Measurements from ENCODE around the gene ESPN.

ESPN gene

DNA sequence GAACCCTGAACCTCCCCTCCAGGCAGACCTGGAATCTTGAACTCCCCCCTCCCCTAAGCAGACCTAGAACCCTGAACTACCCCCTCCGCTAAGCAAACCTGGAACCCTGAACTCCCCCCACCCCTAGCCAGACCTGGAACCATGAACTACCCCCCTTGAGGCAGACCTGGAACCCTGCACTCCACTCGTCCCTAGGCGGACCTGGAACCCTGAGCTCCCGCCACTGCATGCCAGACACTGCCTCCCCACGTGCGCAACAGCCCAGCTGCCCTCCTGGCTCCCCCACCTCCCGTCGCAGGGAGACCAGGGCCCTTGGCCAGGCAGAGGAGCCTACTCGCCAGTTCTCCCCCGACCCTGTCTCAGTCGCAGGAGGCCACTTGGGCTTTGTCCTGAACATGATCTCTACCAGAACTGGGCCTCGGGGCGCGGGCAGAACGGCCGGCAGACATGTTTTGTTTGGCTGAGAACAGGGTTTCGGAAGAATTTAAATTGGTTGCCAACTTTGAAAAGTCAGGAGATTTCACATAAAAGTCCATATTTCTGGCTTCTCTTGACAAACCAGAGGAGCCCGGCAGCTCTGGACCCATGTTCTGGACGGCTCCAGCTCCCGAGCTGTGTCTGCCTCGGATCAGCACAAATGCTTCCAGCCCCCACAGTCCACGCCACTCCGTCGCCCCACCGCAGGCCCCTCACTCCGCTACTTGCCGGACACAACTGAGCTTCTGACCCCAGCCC is 76.1 kb downstream of the ESPN start:
- no peak for DNase-seq

DNA sequence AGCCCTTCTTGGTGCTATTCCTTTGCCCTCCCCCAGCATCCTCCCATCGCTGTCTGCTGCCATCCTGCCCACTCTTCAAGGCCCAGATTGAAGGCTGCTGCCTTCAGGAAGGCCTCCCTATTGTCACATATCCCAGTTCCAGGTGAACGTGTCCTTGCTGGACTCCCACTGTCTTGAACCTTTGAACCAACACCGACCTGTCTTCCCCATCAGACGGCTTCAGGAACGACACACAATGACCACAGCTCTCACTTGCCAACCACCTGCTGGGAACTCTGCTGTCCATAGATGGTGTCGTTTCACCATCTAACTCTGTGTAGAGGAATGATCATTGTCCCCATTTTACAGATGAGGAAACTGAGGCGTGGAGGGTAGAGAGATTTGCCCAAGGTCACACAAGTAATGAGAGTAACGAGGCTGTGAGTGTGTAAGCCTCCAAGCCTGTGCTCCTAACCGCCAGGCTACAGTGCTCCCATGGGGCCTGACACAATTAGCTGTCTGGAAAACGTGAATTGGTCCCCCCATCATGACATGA is 76.8 kb downstream of the ESPN start:
- DNase-seq = no peak

DNA sequence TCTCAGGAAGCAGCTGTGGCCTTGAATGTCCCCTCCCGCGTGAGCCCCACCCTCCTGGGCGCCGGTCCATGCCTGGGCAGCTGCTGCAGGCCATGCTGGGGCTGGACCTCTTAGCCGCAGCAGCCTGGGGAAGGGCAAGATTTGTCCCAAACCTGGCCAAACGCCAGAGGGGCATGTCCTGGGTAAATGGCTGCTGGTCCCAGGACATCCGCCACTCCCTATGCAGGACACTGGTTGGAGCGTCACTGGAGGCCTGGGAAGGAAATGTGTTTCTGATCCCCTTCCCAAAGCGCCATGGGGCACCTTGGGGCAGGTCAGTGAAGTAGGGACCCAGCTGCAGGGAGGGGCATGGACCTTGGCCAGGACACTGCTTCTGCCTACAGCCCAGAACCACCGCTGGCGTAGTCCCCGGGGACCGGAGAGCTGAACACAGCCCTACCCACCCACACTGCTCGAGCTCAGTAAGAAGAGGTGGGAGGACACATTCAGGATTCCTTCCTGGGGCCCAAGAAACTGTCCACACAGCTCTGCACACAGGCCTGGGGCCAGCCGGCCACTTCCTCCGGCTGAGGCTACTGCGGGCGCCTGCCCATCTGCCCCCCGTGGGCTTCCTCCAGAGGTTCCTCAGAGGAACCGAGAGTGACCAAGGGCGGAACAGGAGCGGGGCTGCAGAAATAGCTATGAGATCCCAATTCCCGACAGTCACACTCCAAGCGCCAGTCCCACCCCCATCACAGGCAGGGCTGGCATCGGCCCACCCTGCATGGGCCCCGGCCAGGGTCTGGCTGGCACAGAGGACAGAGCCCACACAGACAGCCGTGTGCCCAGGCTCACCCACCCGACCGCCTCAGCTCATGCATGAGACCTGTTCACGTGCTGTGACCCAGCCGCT is 77.7 kb downstream of the ESPN start:
- DNase-seq = no peak

DNA sequence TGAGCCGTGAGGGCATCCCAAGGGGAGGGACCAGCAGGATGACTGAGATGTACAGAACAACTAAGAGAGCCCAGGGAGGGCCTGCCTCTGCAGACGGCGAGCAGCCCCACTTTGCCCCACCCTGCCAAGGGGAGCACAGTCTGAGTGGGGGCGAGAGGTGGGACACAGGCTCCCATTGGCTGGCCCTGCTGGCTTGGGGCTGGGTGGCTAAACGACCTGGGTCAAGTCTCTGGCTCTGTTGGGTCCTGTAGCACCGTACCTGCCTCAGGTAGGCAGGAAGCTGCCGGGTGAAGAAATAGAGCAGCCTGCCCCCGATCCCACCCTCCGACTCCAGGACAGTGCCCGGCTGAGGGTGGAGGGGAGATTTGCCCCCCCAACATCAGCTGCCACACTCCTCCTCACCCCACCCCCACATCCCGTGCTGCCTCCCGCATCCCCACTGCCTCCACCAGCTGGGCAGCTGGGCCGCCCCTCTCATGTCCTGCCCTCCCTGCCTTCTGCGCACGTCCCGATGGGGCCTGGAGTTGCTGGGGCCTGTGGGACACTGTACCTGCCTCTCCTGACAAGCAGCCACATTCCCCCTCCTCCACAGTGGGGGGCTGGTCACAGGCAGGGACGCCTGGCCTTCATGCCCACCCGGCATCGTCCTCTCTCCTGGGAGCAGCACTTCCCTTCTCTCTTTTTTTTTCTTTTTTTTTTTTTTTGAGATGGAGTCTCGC is 79.5 kb downstream of the ESPN start:
- no peak for DNase-seq

DNA sequence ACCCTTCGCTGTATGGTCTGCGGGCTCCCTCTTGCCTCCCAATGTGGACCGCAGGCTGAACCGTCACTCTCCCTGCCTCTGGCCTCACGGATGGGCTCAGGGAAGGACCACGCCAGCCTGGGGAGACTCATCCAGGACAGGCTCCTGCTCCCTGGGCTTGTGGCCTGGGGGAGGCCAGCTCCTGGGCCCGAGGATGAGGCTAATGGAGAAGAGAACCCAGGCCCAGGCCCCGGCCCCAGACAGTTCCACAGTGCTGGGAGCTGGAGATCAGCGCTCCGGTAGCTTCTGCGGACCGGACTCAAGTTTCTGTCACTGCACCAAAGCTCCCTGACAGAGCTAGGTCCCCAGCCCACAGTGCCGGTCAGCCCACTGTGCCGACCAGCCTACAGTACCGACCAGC is 80.3 kb downstream of the ESPN start:
- DNase-seq = no peak

DNA sequence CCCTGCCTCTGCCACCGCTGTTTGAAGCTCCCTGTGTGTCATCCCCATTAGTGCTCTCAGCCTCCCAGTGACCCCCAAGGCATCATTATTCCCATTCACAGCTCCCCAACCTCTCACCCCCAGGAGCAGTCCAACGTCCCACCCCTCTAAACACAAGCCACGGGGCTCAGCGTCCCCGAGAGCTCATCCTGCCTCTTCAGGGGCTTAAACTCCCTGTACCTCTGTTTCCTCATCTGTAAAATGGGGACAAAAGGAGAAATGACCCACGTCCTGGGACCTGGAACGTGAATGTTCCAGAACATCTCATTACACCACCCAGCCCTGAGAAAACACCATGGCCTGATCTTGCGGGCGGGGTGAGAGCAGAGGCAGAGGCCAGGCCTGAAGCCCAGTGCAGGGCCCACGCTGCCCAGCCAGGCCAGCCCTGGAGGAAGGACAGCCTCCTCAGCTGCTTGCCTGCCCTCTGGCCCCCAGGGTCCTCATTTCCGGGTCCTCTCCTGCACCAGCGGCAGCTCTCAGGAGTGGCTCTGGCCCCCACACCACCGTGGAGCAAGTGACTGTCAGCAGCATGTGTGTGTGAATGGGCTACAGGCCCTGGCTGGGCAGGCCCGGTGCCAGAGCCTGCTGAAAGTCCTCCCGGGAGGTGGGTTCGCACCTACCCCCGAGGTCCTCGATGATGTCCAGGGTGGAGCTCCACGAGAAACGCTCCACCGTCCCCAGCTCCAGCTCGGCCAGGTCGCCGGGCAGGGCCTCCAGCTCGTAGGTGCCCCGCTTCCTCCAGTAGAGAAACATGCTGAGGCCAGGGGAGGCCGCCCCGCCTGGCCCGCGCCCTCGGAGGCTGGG is 81.0 kb downstream of the ESPN start:
- DNase-seq = no peak

DNA sequence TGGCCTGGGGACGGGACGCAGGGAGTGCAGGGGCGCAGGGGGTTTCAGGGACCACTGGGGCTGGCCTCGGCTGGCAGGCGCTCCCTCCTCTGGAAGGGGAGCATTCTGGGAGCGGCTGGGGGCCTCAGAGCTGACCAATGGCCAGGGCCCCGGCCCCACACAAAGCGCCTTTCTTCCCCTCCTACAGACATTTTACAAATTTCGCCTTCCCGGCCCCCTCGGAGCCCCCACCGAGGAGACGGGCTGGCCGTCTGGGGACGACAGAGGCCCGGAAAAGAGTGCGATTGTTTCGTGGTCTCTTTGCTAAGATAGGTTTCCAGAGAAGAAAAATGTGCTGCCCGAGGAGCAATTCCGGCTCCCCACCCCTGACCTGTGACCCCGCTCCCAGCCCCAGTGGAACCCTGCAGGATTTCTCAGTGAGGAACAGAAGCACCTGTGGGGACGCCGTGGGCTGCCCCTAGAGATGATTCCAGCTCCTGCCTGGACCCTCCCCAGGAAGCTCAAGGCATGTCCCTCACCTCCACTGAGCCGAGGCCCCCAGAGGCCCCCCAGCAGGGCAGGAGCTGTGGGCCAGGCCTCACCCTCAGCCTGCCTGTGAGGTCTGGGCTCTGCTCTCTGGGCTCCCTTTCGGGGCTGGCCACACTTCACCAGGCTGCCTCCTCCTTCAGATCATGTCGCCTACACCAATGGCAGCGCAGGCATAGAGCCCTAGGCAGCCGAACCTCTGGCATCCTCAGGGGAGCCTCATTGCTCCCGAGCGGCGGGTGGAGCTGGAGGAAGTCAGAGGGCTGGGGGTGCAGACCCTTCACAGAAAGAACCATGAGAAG is 81.8 kb downstream of the ESPN start:
- no peak for DNase-seq

DNA sequence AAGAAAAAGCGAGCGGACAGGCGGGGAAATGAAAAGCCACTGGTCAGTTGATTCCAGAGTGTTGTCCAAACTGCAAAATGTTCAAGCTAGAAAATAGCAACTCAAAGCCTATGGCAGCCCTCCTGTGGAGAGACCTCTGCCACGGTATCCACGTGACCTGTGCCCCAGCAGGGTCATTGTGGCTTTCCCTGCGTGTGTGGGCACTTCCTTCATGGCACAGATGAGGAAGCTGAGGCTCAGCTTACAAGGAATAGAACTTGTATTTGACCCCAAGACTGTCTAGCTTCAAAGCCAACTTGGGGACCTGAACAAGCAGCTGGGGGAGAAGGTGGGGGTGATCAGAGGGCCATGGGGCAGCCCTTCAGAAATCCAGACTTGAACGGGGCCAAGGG is 82.5 kb downstream of the ESPN start:
- no peak for DNase-seq

DNA sequence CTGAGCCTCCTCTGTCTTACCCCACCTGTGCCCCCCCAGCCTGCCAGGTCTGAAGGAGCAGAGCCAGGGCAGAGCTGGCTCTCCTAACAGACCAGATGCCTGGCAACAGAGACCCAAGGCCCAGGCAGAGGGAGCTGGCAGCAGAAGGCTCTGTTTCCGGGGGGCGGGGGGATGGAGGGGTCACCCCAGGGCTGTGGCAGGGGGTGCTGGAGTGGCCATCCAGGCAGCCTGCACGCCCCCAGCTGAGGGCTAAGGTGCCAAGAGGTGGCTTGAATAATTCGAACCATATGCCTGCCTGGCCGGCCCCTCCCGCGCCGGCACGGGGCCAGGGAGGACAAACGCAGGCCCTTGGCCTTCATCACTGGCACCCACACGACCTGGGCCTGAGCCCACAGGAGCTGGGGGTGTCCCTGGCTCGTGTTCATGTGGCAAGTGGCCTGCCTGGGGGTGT is 82.9 kb downstream of the ESPN start:
- DNase-seq = no peak

DNA sequence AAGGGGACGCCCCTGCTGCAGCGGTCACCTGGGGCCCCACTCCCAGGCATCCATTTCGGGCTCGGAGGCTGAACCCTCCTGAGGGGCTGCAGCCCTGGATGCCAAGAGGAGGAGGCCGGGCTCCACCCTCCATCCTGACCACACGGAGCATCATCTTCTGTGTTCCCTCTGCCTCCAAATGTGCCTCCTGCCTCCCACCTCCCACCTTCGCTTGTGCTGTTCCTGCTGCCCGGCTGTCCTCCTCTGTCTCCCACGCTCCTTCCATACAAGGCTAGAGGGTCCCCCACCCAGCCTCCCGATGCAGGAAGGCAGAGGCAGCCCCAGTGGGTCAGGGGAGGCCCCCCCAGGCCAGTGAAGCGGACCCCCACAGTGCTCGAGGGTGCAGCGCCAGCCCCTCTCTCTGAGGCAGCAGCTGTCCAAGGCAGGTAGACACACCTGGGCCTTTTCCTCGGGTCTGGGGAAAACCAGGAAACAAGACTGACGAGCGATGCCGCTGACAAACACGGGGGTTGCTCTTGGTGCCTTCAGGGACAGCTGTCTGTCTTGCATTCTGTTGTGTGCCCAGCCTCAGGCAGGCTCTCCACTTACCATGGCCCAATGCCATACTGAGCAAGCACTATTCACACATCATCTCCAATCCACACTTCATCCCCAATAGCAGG is 83.7 kb downstream of the ESPN start:
- DNase-seq = no peak

DNA sequence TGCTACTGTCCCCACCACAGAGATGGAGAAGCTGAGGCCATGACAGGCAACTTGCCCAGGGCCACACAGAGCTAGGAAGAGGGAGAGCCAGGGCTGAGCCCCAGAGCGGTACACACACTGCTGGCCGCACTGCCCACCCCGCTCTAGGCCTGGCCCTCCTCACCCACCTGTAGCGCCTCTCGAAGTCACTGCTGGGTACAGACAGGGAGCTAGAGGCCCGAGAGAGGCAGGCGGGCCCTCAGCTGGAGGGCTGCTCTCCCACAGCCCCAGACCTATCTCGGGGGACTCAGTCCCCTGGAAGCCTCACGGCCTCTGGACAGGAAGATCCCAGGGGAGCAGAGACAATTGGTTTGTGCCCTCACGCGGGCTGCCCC is 84.2 kb downstream of the ESPN start:
- no peak for DNase-seq

DNA sequence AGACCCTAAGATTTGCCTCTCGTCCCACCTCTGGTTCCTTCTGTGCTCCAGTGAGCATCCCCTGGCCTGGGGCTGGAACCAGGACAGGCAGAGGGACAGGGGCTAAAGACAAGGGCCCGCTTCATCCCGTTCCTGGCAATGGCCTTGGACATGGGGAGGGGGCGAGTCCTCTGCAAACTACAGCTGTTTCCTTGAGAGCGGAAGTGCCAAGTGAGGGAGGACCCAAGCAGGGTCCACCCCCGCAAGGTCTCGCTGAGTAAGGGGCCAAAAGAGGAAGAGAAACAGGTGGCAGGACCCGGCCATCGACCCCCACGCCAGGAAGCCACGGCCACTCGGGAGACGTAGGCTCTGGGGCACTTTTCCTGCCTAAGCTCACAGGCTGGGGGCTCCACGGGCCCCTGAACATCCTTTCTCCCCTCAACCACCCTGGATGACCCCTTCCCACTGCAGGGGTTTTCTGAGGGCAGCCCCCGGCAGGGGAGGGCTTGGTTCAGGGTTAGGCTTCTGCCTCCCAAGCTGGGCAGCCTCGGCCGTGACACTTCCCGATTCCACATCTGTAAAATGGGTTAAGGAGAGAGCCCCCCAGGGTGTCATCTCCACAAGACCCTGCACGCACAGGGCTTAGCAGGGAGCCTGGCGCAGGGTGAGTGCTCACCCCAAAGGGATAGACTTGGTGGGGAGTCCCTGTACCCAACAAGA is 84.8 kb downstream of the ESPN start:
- no peak for DNase-seq

DNA sequence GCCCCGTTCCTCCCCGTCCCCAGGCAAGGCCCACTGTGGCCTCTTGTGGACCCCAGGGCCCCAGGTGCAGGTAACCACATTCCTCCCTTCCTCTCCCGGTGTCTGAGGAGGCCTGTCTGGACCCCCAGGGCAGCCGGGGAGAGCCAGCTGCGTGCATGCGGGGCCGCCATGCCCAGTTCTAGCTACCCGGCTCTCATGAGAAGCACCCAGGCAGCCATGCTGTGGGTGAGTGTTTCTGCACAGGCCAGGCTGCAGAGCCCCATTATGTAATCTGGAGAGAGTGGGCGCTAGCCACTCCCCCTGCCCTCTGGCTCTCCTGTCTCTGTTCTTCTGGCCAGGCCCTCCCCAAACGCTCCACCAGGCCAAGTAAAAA is 85.3 kb downstream of the ESPN start:
- no peak for DNase-seq

DNA sequence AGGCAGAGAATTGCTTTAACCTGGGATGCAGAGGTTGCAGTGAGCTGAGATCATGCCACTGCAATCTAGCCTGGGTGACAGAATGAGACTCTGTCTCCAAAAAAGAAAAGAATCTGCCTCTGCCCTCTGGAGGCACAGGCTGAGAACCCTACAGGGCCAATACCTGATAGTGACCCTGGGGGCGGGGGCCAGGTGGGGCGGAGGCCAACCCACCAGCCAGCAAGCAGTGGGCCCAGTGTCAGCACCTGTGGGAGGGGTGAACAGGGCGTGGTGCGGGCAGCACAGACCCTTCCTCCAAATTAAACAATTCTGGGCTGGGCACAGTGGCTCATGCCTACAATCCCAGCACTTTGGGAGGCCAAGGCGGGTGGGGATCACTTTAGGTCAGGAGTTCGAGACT is 85.9 kb downstream of the ESPN start:
- no peak for DNase-seq

Data from stimulated activated CD4-positive, alpha-beta T cell treated with anti-CD3 and anti-CD28 coated beads, Interleukin-1b, Interleukin-23, amount 100 ng/mL, for 48 hours (primary cell).